K562 (cell line): ENCODE data around the gene ARL4D. TPM values are rescaled to one million over a fixed set of nuclear protein-coding genes. Genes with fewer than 3 reads are reported as not detected.

Experiments
- ATAC-seq: fragments of 200-7000 bp; cut with Tn5 transposase; 3 replicates; pipeline ENCODE4 v1.9.1; 2020; ENCODE audit warnings: moderate library complexity
- BruUV-seq: library from RNA; stranded (reverse); fragments of 400-500 nt; replicated peaks from 2 replicates; lab custom pipeline; 2021; lab: Mats Ljungman, UMichigan
- CTCF ChIA-PET: fragments of 300-600 bp; formaldehyde crosslinking; extraction: SDS; loops from one replicate; lab custom pipeline; 2021; ENCODE audit warnings: low intra/inter-chr PET ratio; lab: Yijun Ruan, JAX
- POLR2A ChIA-PET: fragments of 300-600, 350-650 bp; sonication (Branson Sonifier 250); formaldehyde crosslinking; extraction: SDS; loops from one replicate; lab custom pipeline; 2021; ENCODE audit warnings: antibody characterized with exemption, inconsistent platforms; lab: Yijun Ruan, JAX
- DNase-seq, 4 experiments: peaks; one replicate each; pipeline versions ENCODE4 v3.0.0 to v3.0.0-alpha.2; 2011 to 2018; ENCODE audit warnings: low spot score in 3 of 4, mixed read lengths in 3 of 4; ENCODE audit errors: extremely low read depth in 1 of 4
- FAIRE-seq: peaks from 2 replicates; lab custom pipeline; 2011; peaks lifted over from hg19 to GRCh38; lab: Jason Lieb, UNC
- H2AFZ ChIP-seq: 2 replicates; pipeline ENCODE4 v1.6.0; 2011; ENCODE audit warnings: low read depth, low read length, control low read depth, inconsistent platforms
- H3K27ac ChIP-seq: fragments of 200-600 bp; 3 replicates; pipeline ENCODE4 v1.8.0; 2011; ENCODE audit warnings: low read depth, mild to moderate bottlenecking, control low read depth, inconsistent platforms, low read length, moderate library complexity, mixed read lengths; ENCODE audit errors: extremely low read depth
- H3K27me3 ChIP-seq, 2 experiments: fragments of 300-600 bp in 1 of 2; 2 replicates in 1 of 2; 3 replicates in 1 of 2; pipeline versions ENCODE4 v1.6.0 to v1.8.0; 2011; ENCODE audit warnings: inconsistent platforms in 2 of 2, low read length in 2 of 2, mild to moderate bottlenecking in 1 of 2, mixed read lengths in 1 of 2, moderate library complexity in 1 of 2; ENCODE audit not compliant: control insufficient read depth in 2 of 2, insufficient read depth in 2 of 2
- H3K36me3 ChIP-seq: fragments of 300-600 bp; 3 replicates; pipeline ENCODE4 v1.8.0; 2011; ENCODE audit warnings: mild to moderate bottlenecking, low read length, inconsistent platforms; ENCODE audit not compliant: control insufficient read depth, insufficient read depth
- H3K4me1 ChIP-seq, 2 experiments: fragments of 200-600 bp in 1 of 2; replicated peaks in 1 of 2; 2 replicates in 1 of 2; 3 replicates in 1 of 2; pipeline versions ENCODE4 v1.5.1 to v1.8.0; 2011; ENCODE audit warnings: inconsistent platforms in 2 of 2, low read length in 2 of 2, mild to moderate bottlenecking in 1 of 2, mixed read lengths in 1 of 2, moderate library complexity in 1 of 2; ENCODE audit not compliant: control insufficient read depth in 2 of 2, insufficient read depth in 2 of 2
- H3K4me2 ChIP-seq: 2 replicates; pipeline ENCODE4 v1.6.1; 2011; ENCODE audit warnings: low read length, control low read depth, inconsistent platforms, mixed read lengths; ENCODE audit not compliant: insufficient read depth
- H3K4me3 ChIP-seq: fragments of 200-600 bp; sonication (generic), shearing (Covaris generic); 2 replicates; pipeline ENCODE4 v1.5.1; 2016; ENCODE audit warnings: control low read depth, inconsistent platforms
- H3K79me2 ChIP-seq: fragments of 200-600 bp; 3 replicates; pipeline ENCODE4 v1.8.0; 2011; ENCODE audit warnings: low read length, inconsistent platforms; ENCODE audit not compliant: control insufficient read depth, insufficient read depth
- H3K9ac ChIP-seq, 2 experiments: 2 replicates each; pipeline versions ENCODE4 v1.6.0 to v1.6.1; 2011; ENCODE audit warnings: low read depth in 2 of 2, low read length in 2 of 2, control low read depth in 1 of 2, inconsistent platforms in 1 of 2, mild to moderate bottlenecking in 1 of 2, mixed read lengths in 1 of 2; ENCODE audit not compliant: insufficient read depth in 1 of 2
- H3K9me1 ChIP-seq: one replicate; pipeline ENCODE4 v1.6.0; 2011; ENCODE audit warnings: inconsistent platforms, mild to moderate bottlenecking, low read length, moderate library complexity; ENCODE audit not compliant: control insufficient read depth, insufficient read depth
- H3K9me3 ChIP-seq: replicated peaks from 2 replicates; pipeline ENCODE4 v1.5.1; 2011; ENCODE audit warnings: low read depth, low read length, inconsistent platforms; ENCODE audit not compliant: control insufficient read depth, insufficient read depth
- H4K20me1 ChIP-seq: replicated peaks from 2 replicates; pipeline ENCODE4 v1.6.1; 2011; ENCODE audit warnings: low read length, inconsistent platforms, mixed read lengths; ENCODE audit not compliant: control insufficient read depth, insufficient read depth
- CHD4 ChIP-seq: fragments of 200-600 bp; sonication (generic); IDR thresholded peaks from 3 replicates; pipeline ENCODE4 v1.6.1; 2012; ENCODE audit warnings: low read depth, mild to moderate bottlenecking, mixed read lengths, low read length, inconsistent platforms; ENCODE audit not compliant: insufficient read depth, insufficient replicate concordance, poor library complexity, severe bottlenecking
- DDX20 ChIP-seq: fragments of 450-650 bp; IDR thresholded peaks from 2 replicates; pipeline ENCODE4 v1.6.1; 2016; ENCODE audit warnings: missing genetic modification characterization, low read depth, mild to moderate bottlenecking, missing compliant biosample characterization, moderate library complexity
- DIDO1 ChIP-seq: fragments of 450-650 bp; IDR thresholded peaks from 2 replicates; pipeline ENCODE4 v1.6.1; 2016; ENCODE audit warnings: low read depth, missing biosample characterization, missing genetic modification characterization
- E2F5 ChIP-seq: sonication (generic); formaldehyde crosslinking; IDR thresholded peaks from 2 replicates; pipeline ENCODE4 v1.8.0; 2022; ENCODE audit warnings: mild to moderate bottlenecking, missing genetic modification reagents
- FOXK2 ChIP-seq, 2 experiments: fragments of 450-650 bp; IDR thresholded peaks in 1 of 2; conservative IDR thresholded peaks in 1 of 2; 2 replicates each; pipeline ENCODE4 v1.6.1; 2016; ENCODE audit warnings: low read depth in 2 of 2, mild to moderate bottlenecking in 1 of 2
- HNRNPH1 ChIP-seq: fragments of 200-400 bp; formaldehyde crosslinking; optimal IDR thresholded peaks from 2 replicates; pipeline ENCODE3; 2017; ENCODE audit warnings: low read depth, mild to moderate bottlenecking, low read length, moderate library complexity
- ILF3 ChIP-seq: fragments of 450-650 bp; IDR thresholded peaks from 2 replicates; pipeline ENCODE4 v1.6.1; 2018; ENCODE audit warnings: antibody characterized with exemption, mild to moderate bottlenecking, moderate library complexity, borderline replicate concordance
- MCM2 ChIP-seq: fragments of 450-650 bp; IDR thresholded peaks from 2 replicates; pipeline ENCODE4 v1.6.1; 2017; ENCODE audit warnings: low read depth, mild to moderate bottlenecking
- NFIC ChIP-seq: fragments of 450-650 bp; IDR thresholded peaks from 2 replicates; pipeline ENCODE4 v1.6.1; 2017; ENCODE audit warnings: mild to moderate bottlenecking, inconsistent platforms
- RAD51 ChIP-seq: fragments of 450-650 bp; IDR thresholded peaks from 2 replicates; pipeline ENCODE4 v1.7.1; 2016; ENCODE audit warnings: low read depth, mild to moderate bottlenecking, borderline replicate concordance
- RBM17 ChIP-seq: fragments of 200-400 bp; formaldehyde crosslinking; IDR thresholded peaks from 2 replicates; pipeline ENCODE4 v1.6.1; 2017; ENCODE audit warnings: low read depth, mild to moderate bottlenecking, low read length, borderline replicate concordance
- SMARCB1 ChIP-seq: IDR thresholded peaks from 2 replicates; pipeline ENCODE4 v1.6.1; 2011; ENCODE audit warnings: improper control_type of control experiment, low read depth; ENCODE audit not compliant: insufficient read length
- TBP ChIP-seq: optimal IDR thresholded peaks from 2 replicates; pipeline ENCODE3; 2011; ENCODE audit warnings: low read depth, low read length, improper control_type of control experiment
- TFE3 ChIP-seq: fragments of 450-650 bp; formaldehyde crosslinking; IDR thresholded peaks from 2 replicates; pipeline ENCODE4 v1.4.0; 2020; ENCODE audit warnings: mild to moderate bottlenecking, mixed read lengths
- ZBTB12 ChIP-seq: fragments of 250-450 bp; sonication (Bioruptor Pico); IDR thresholded peaks from 2 replicates; pipeline ENCODE4 v1.4.0; 2020
- ZFPM2 ChIP-seq: fragments of 250-450 bp; sonication (Bioruptor Pico); IDR thresholded peaks from 2 replicates; pipeline ENCODE4 v1.5.1; 2022; ENCODE audit warnings: mild to moderate bottlenecking
- ZNF239 ChIP-seq: fragments of 250-450 bp; sonication (Bioruptor Pico); IDR thresholded peaks from 2 replicates; pipeline ENCODE4 v1.4.0; 2020; ENCODE audit warnings: mild to moderate bottlenecking
- ZNF551 ChIP-seq: fragments of 250-450 bp; sonication (Bioruptor Pico); IDR thresholded peaks from 2 replicates; pipeline ENCODE4 v1.5.0; 2021; ENCODE audit warnings: mild to moderate bottlenecking, moderate library complexity
- WGBS: fragments of 100-300 bp; shearing (Covaris generic); methylation state at CpG from one replicate; pipeline ENCODE4 v1.1.6; 2016; ENCODE audit warnings: low coverage, mixed read lengths; ENCODE audit not compliant: insufficient coverage; ENCODE audit errors: missing lambda C conversion rate; 5-methylcytosine and 5-hydroxymethylcytosine counted together
- in situ Hi-C: fragments of 300-500 bp; cut with MboI; formaldehyde crosslinking; loops from 4 replicates; pipeline ENCODE4 v1.15.0; 2018; ENCODE audit warnings: inconsistent platforms, mixed read lengths
- intact Hi-C: fragments of 100-400 bp; cut with micrococcal nuclease; formaldehyde crosslinking; loops from 2 replicates; pipeline ENCODE4 v1.14.2; 2022
- polyA plus RNA-seq, 8 experiments: library from polyadenylated mRNA; depleted of rRNA in 4 of 8; stranded (reverse) in 5 of 8; unstranded in 3 of 8; fragments of >200 nt; fragmentation: Nextera tagmentation in 2 of 8; fragmentation: Illumina TruSeq in 1 of 8; extraction: Ambion mirVana in 2 of 8; extraction: Trizol in 1 of 8; gene quantifications; 2 replicates each; pipeline versions ENCODE4 v1.2.1 to v1.2.3, GENCODE V29; 2011 to 2014; ENCODE audit warnings: inconsistent platforms in 1 of 8, missing spikeins in 1 of 8
- total RNA-seq, 7 experiments: library from RNA; depleted of rRNA in 6 of 7; stranded (reverse); fragments of >200 nt in 6 of 7; fragmentation: Illumina TruSeq in 2 of 7; extraction: Trizol in 2 of 7; gene quantifications; 2 replicates each; pipeline versions ENCODE4 v1.2.1 to v1.2.3, GENCODE V29; 2011 to 2021; ENCODE audit warnings: low replicate concordance in 1 of 7

The ARL4D gene
- total and polyA plus RNA-seq, 9 of the 15 experiments (the other 6 are each of a cell fraction or from before 2014, with no cell fraction given), result 0.07 to 0.53 (median 0.28) TPM; not detected in 1

GRCh38 chr17:43395165-43395564, 3.6 kb upstream of the ARL4D start:
- H3K4me2 ChIP-seq, result no peak overlapping the region
- in situ Hi-C loops, result no loop called here
- H3K9ac ChIP-seq, result no peak overlapping the region
- peaks cover 8 to 14% of the 10 kb centered on the region in 2 experiments; a peak in 4 of 5 replicates for H3K4me1 ChIP-seq
- intact Hi-C loops, result no loop called here
- no peak overlapping the region for H2AFZ ChIP-seq
- no peak for DNase-seq
- 44% methylated on average over 6 of the region's 6 CpGs for WGBS
- no peak for ATAC-seq
- H3K27ac ChIP-seq, result no peak overlapping the region
- no peaks in the 10 kb centered on the region for H3K36me3 ChIP-seq
- ChIA-PET POLR2A (interaction anchor here (0.7 to 1.8 kb wide), 2 partner anchors 27 to 331 kb away, joined by 3 to 5 read pairs; no protein-coding TSS in a partner anchor), CTCF (interaction anchor here (6.9 kb wide), 1 partner anchor 87 kb away, joined by 181 read pairs; the partner anchor contains the start of gene DHX8)
- no TSS peak for BruUV-seq
- TF ChIP-seq ZNF239 (CRISPR knock-in tag) (no peak), NFIC (no peak), FOXK2 (conservative IDR thresholded peaks at IDR 0.05 in 1 of 2, IDR thresholded peaks at IDR 0.05 in 1 of 2; ENCODE audit: low read depth in 2 of 2) (no peak), TFE3 (CRISPR knock-in tag) (no peak), RAD51 (no peak), MCM2 (no peak), ZBTB12 (CRISPR knock-in tag) (no peak), DIDO1 (tag) (no peak), CHD4 (no peak), ILF3 (no peak), E2F5 (CRISPR knock-in tag) (no peak), ZFPM2 (CRISPR knock-in tag) (no peak), SMARCB1 (no peak), RBM17 (no peak), HNRNPH1 (no peak), DDX20 (no peak), ZNF551 (no peak), TBP (no peak)
- H3K4me3 ChIP-seq, result no peak overlapping the region
- H3K9me1 ChIP-seq, result no peaks in the 10 kb centered on the region
- no peak for FAIRE-seq
- no peaks in the 10 kb centered on the region; a peak in 1 of 5 replicates for H3K27me3 ChIP-seq
- no peaks in the 10 kb centered on the region for H3K9me3 ChIP-seq
- no peaks in the 10 kb centered on the region for H3K79me2 ChIP-seq
- H4K20me1 ChIP-seq, result no peaks in the 10 kb centered on the region
